Renal cortex interstitium (tissue), 11 donors: ENCODE measurements around the gene MGAT4A. TPM values are rescaled to one million over a fixed set of nuclear protein-coding genes. Genes with fewer than 3 reads are reported as not detected.
A peak's percentile ranks its signal among the peaks of the same experiment; 100 is the strongest.
"Not testable (repeated sequence)": the region's sequence is repeated elsewhere in the genome, so short reads cannot be mapped to it uniquely, and the experiment has no call there.

Source experiments
- DNase-seq, 11 donors: peaks; one replicate each; pipeline ENCODE4 v3.0.0-alpha.2; 2013; ENCODE audit warnings: low read depth in 9 of 11, low spot score in 4 of 11; ENCODE audit errors: extremely low read depth in 1 of 11
- polyA plus RNA-seq, 3 donors: library from polyadenylated mRNA; unstranded; fragments of 120-200 nt; gene quantifications; one replicate each; pipeline ENCODE4 v1.2.1, GENCODE V29; 2013; ENCODE audit not compliant: insufficient read length in 3 of 3

Gene MGAT4A
- polyA plus RNA-seq, 3 donors, result 24.7 to 42.4 (median 36.4) TPM

GRCh38 chr2:98739020-98739419 lies 8.1 kb upstream of the MGAT4A start:
- no peak for DNase-seq

- no peak for DNase-seq
These were observed 7.4 kb upstream of the MGAT4A start for GRCh38 chr2:98738304-98738703.

GRCh38 chr2:98737848-98738247 lies 6.9 kb upstream of the MGAT4A start:
- no peak for DNase-seq

- DNase-seq, result no peak
These were observed 5.5 kb upstream of the MGAT4A start for GRCh38 chr2:98736464-98736889.

- no peak for DNase-seq
These were observed 3.9 kb upstream of the MGAT4A start for GRCh38 chr2:98734823-98735260.

GRCh38 chr2:98734162-98734561 lies 3.2 kb upstream of the MGAT4A start:
- no peak for DNase-seq

GRCh38 chr2:98732430-98733051 lies 1.6 kb upstream of the MGAT4A start:
- no peak for DNase-seq

GRCh38 chr2:98731894-98732349 lies 990 bp upstream of the MGAT4A start:
- peak in 1 of 11 donors; percentile 12 for DNase-seq

GRCh38 chr2:98730707-98731040 lies 258 bp downstream of the MGAT4A start:
- peak in 6 of 11 donors; percentile 7 to 37 (median 23) for DNase-seq

- DNase-seq, result peak in 8 of 11 donors; percentile 13 to 51 (median 38)
These were observed 752 bp downstream of the MGAT4A start for GRCh38 chr2:98730053-98730706.

- DNase-seq, result no peak
These were observed 1.3 kb downstream of the MGAT4A start for GRCh38 chr2:98729652-98730051.

- DNase-seq, result not testable (repeated sequence)
These were observed 2.7 kb downstream of the MGAT4A start for GRCh38 chr2:98728088-98728718.

- DNase-seq, result no peak
These were observed 3.4 kb downstream of the MGAT4A start for GRCh38 chr2:98727369-98728087.

- DNase-seq, result no peak
These were observed 4.1 kb downstream of the MGAT4A start for GRCh38 chr2:98726735-98727368.

- no peak for DNase-seq
These were observed 4.7 kb downstream of the MGAT4A start for GRCh38 chr2:98726205-98726604.

- DNase-seq, result no peak
These were observed 10.6 kb downstream of the MGAT4A start for GRCh38 chr2:98720286-98720685.

- no peak for DNase-seq
These were observed 13.3 kb downstream of the MGAT4A start for GRCh38 chr2:98717621-98718020.

GRCh38 chr2:98716786-98717185 lies 14.1 kb downstream of the MGAT4A start:
- no peak for DNase-seq

- no peak for DNase-seq
These were observed 15.0 kb downstream of the MGAT4A start for GRCh38 chr2:98715812-98716451.
